HCT116 (cell line): ENCODE data around the gene SHISAL1. TPM values are rescaled to one million over a fixed set of nuclear protein-coding genes. Genes with fewer than 3 reads are reported as not detected.

Experiments used
- ATAC-seq: fragments of 200-7000 bp; cut with Tn5 transposase; 2 replicates; pipeline ENCODE4 v1.9.1; 2020; ENCODE audit warnings: mild to moderate bottlenecking, moderate library complexity
- BruUV-seq: library from RNA; stranded (reverse); fragments of 400-500 nt; replicated peaks from 2 replicates; lab custom pipeline; 2021; lab: Mats Ljungman, UMichigan
- CTCF ChIA-PET: fragments of 300-600 bp; sonication (Branson Sonifier 250); formaldehyde crosslinking; loops from one replicate; lab custom pipeline; 2021; ENCODE audit warnings: antibody characterized with exemption; lab: Charles Lee
- POLR2A ChIA-PET: fragments of 300-600, 350-600 bp; sonication (Branson Sonifier 250); formaldehyde crosslinking; loops from one replicate; lab custom pipeline; 2021; ENCODE audit warnings: antibody characterized with exemption; lab: Charles Lee
- RAD21 ChIA-PET, 2 experiments: fragments of 300-600 bp; sonication (Branson Sonifier 250); formaldehyde crosslinking; loops; one replicate each; lab custom pipeline; 2023; ENCODE audit warnings: low total read pairs in 2 of 2; ENCODE audit not compliant: uncharacterized antibody in 2 of 2, unreplicated experiment in 2 of 2, low non-redundant PET in 1 of 2; lab: Charles Lee
- DNase-seq: peaks from one replicate; pipeline ENCODE4 v3.0.0-alpha.2; 2010; ENCODE audit warnings: low read depth, low spot score
- H2AFZ ChIP-seq: fragments of 200-600 bp; shearing (Covaris generic), sonication (generic); 2 replicates; pipeline ENCODE4 v1.6.1; 2017; ENCODE audit warnings: low read depth, mixed run types, mixed read lengths, antibody characterized with exemption, low read length; ENCODE audit not compliant: poor library complexity, severe bottlenecking
- H3K27ac ChIP-seq: 2 replicates; pipeline ENCODE4 v1.5.1; 2012; ENCODE audit warnings: low read depth, low read length
- H3K27me3 ChIP-seq: fragments of 200-600 bp; sonication (generic); 2 replicates; pipeline ENCODE4 v1.6.1; 2016; ENCODE audit warnings: mixed run types, low read length, mixed read lengths; ENCODE audit not compliant: insufficient read depth
- H3K36me3 ChIP-seq, 2 experiments: fragments of 200-500 bp in 1 of 2; fragments of 200-600 bp in 1 of 2; sonication (Bioruptor generic) in 1 of 2; sonication (generic) in 1 of 2; 2 replicates each; pipeline versions ENCODE4 v1.5.1 to v1.6.1; 2014 to 2016; ENCODE audit warnings: low read length in 2 of 2, inconsistent platforms in 1 of 2, mixed read lengths in 1 of 2, mixed run types in 1 of 2; ENCODE audit not compliant: insufficient read depth in 2 of 2, control insufficient read depth in 1 of 2
- H3K4me1 ChIP-seq, 2 experiments: fragments of 200-600 bp in 1 of 2; sonication (generic) in 1 of 2; 2 replicates each; pipeline versions ENCODE4 v1.5.1 to v1.6.1; 2012 to 2017; ENCODE audit warnings: low read length in 2 of 2, inconsistent platforms in 1 of 2, mild to moderate bottlenecking in 1 of 2, mixed read lengths in 1 of 2, mixed run types in 1 of 2, moderate library complexity in 1 of 2; ENCODE audit not compliant: insufficient read depth in 2 of 2, control insufficient read depth in 1 of 2
- H3K4me2 ChIP-seq: fragments of 200-600 bp; sonication (generic); 2 replicates; pipeline ENCODE4 v1.6.1; 2017; ENCODE audit warnings: mixed run types, low read length, mixed read lengths
- H3K4me3 ChIP-seq, 2 experiments: fragments of 200-600 bp in 1 of 2; sonication (generic) in 1 of 2; replicated peaks in 1 of 2; 2 replicates each; pipeline ENCODE4 v1.5.1; 2011 to 2016; ENCODE audit warnings: low read length in 2 of 2, control low read depth in 1 of 2, low read depth in 1 of 2, mild to moderate bottlenecking in 1 of 2, mixed read lengths in 1 of 2, mixed run types in 1 of 2
- H3K79me2 ChIP-seq: fragments of 200-600 bp; sonication (generic); 2 replicates; pipeline ENCODE4 v1.6.1; 2017; ENCODE audit warnings: mild to moderate bottlenecking, mixed run types, low read length, moderate library complexity, mixed read lengths; ENCODE audit not compliant: insufficient read depth
- H3K9ac ChIP-seq: fragments of 200-600 bp; sonication (generic); 2 replicates; pipeline ENCODE4 v1.6.1; 2016; ENCODE audit warnings: low read length, mixed read lengths
- H3K9me2 ChIP-seq: fragments of 200-600 bp; sonication (generic), shearing (Covaris generic); 2 replicates; pipeline ENCODE4 v1.6.1; 2017; ENCODE audit warnings: mixed run types, mild to moderate bottlenecking, moderate library complexity; ENCODE audit not compliant: insufficient read depth
- H3K9me3 ChIP-seq, 2 experiments: fragments of 200-500 bp in 1 of 2; fragments of 200-600 bp in 1 of 2; sonication (Bioruptor generic) in 1 of 2; sonication (generic) in 1 of 2; 2 replicates each; pipeline ENCODE4 v1.6.1; 2014 to 2017; ENCODE audit warnings: low read length in 2 of 2, mixed read lengths in 2 of 2, inconsistent platforms in 1 of 2, low read depth in 1 of 2, mild to moderate bottlenecking in 1 of 2, mixed run types in 1 of 2, moderate library complexity in 1 of 2; ENCODE audit not compliant: control insufficient read depth in 1 of 2, insufficient read depth in 1 of 2
- H4K20me1 ChIP-seq: fragments of 200-600 bp; sonication (generic), shearing (Covaris generic); 2 replicates; pipeline ENCODE4 v1.6.1; 2017; ENCODE audit warnings: mixed run types, mild to moderate bottlenecking, moderate library complexity; ENCODE audit not compliant: insufficient read depth
- ATF3 ChIP-seq: IDR thresholded peaks from 2 replicates; pipeline ENCODE4 v1.6.1; 2012
- EGR1 ChIP-seq: IDR thresholded peaks from 2 replicates; pipeline ENCODE4 v1.6.1; 2012; ENCODE audit warnings: low read depth
- ELF1 ChIP-seq: IDR thresholded peaks from 2 replicates; pipeline ENCODE4 v1.6.1; 2012; ENCODE audit warnings: low read depth, borderline replicate concordance
- EZH2phosphoT487 ChIP-seq: fragments of 200-600 bp; IDR thresholded peaks from 2 replicates; pipeline ENCODE4 v1.6.1; 2018; ENCODE audit warnings: antibody characterized with exemption, borderline replicate concordance
- JUND ChIP-seq: IDR thresholded peaks from 2 replicates; pipeline ENCODE4 v1.6.1; 2012
- RAD21 ChIP-seq: IDR thresholded peaks from 2 replicates; pipeline ENCODE4 v1.6.1; 2012; ENCODE audit warnings: low read depth, mild to moderate bottlenecking
- SP1 ChIP-seq: IDR thresholded peaks from 2 replicates; pipeline ENCODE4 v1.6.1; 2012; ENCODE audit warnings: low read depth
- SRF ChIP-seq: IDR thresholded peaks from 2 replicates; pipeline ENCODE4 v1.6.1; 2012; ENCODE audit warnings: low read depth
- ZFX ChIP-seq: fragments of 450-650 bp; IDR thresholded peaks from 2 replicates; pipeline ENCODE4 v1.6.1; 2017
- intact Hi-C: fragments of 100-400 bp; cut with micrococcal nuclease; formaldehyde crosslinking; loops from 2 replicates; pipeline ENCODE4 v1.10.0; 2022
- total RNA-seq: library from RNA; stranded (reverse); gene quantifications from one replicate; pipeline ENCODE4 v1.2.1, GENCODE V29; 2021; ENCODE audit not compliant: unreplicated experiment
- TF ChIP-seq, protein P1 (sequence below), 3 experiments: fragments of 200-600 bp in 1 of 3; sonication (generic) in 1 of 3; IDR thresholded peaks in 2 of 3; conservative IDR thresholded peaks in 1 of 3; 2 replicates each; pipeline ENCODE4 v1.5.1; 2012 to 2017; ENCODE audit warnings: low read depth in 2 of 3, low read length in 2 of 3, antibody characterized with exemption in 1 of 3, borderline replicate concordance in 1 of 3, control low read depth in 1 of 3, mild to moderate bottlenecking in 1 of 3, mixed read lengths in 1 of 3, mixed run types in 1 of 3, moderate library complexity in 1 of 3; ENCODE audit not compliant: insufficient read depth in 1 of 3

The SHISAL1 gene
- total RNA-seq, 1 experiment from 2014 or later: not detected

- DNase-seq (no peak), ATAC-seq (no peak)
- no peak overlapping the region for H3K27ac ChIP-seq
- H3K4me3 ChIP-seq: no peak overlapping the region
- POLR2A ChIA-PET: no interaction called here
- RAD21 ChIA-PET: no interaction called here
- BruUV-seq: no TSS peak
- H3K9me3 ChIP-seq: no peaks in the 10 kb centered on the region
- no peak overlapping the region for H2AFZ ChIP-seq
- TF ChIP-seq SRF: no peak
- no peak for TF ChIP-seq EGR1
- no peak for TF ChIP-seq ATF3
- TF ChIP-seq ELF1: no peak
- no peak for TF ChIP-seq RAD21
- no peak for TF ChIP-seq SP1
- TF ChIP-seq, protein P1, sequence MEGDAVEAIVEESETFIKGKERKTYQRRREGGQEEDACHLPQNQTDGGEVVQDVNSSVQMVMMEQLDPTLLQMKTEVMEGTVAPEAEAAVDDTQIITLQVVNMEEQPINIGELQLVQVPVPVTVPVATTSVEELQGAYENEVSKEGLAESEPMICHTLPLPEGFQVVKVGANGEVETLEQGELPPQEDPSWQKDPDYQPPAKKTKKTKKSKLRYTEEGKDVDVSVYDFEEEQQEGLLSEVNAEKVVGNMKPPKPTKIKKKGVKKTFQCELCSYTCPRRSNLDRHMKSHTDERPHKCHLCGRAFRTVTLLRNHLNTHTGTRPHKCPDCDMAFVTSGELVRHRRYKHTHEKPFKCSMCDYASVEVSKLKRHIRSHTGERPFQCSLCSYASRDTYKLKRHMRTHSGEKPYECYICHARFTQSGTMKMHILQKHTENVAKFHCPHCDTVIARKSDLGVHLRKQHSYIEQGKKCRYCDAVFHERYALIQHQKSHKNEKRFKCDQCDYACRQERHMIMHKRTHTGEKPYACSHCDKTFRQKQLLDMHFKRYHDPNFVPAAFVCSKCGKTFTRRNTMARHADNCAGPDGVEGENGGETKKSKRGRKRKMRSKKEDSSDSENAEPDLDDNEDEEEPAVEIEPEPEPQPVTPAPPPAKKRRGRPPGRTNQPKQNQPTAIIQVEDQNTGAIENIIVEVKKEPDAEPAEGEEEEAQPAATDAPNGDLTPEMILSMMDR (IDR thresholded peaks at IDR 0.05 in 2 of 3, conservative IDR thresholded peaks at IDR 0.05 in 1 of 3; ENCODE audit: borderline replicate concordance in 1 of 3, insufficient read depth in 1 of 3, low read depth in 2 of 3, low read length in 2 of 3): no peak
- no peak for TF ChIP-seq EZH2phosphoT487
- no peak for TF ChIP-seq JUND
- no peak for TF ChIP-seq ZFX
- H3K79me2 ChIP-seq: no peaks in the 10 kb centered on the region
- H3K27me3 ChIP-seq: no peaks in the 10 kb centered on the region
- H4K20me1 ChIP-seq: no peaks in the 10 kb centered on the region
- no peaks in the 10 kb centered on the region for H3K9me2 ChIP-seq
- no peaks in the 10 kb centered on the region for H3K36me3 ChIP-seq
- no peak overlapping the region for H3K4me2 ChIP-seq
- no peak overlapping the region for H3K9ac ChIP-seq
- CTCF ChIA-PET: no interaction called here
- intact Hi-C loops: no loop called here
- peaks cover 0 to 3% of the 10 kb centered on the region in 2 experiments; a peak in 2 of 4 replicates for H3K4me1 ChIP-seq
Measured at GRCh38 chr22:44291674-44292360, 20.9 kb downstream of the SHISAL1 start.
